Neural crest cell (in vitro differentiated cells): ENCODE measurements around the gene SEC14L5. TPM values are rescaled to one million over a fixed set of nuclear protein-coding genes. Genes with fewer than 3 reads are reported as not detected.

Experiments
- DNase-seq: peaks from one replicate; pipeline ENCODE4 v3.0.0; 2021; ENCODE audit warnings: low read depth, mixed read lengths, low spot score
- H3K27ac Mint-ChIP-seq: one replicate; pipeline ENCODE4 v1.8.0; 2021; ENCODE audit warnings: mild to moderate bottlenecking, mixed read lengths; ENCODE audit not compliant: unreplicated experiment
- H3K27me3 Mint-ChIP-seq: 2 replicates; pipeline ENCODE4 v1.8.0; 2021; ENCODE audit warnings: low read depth, mild to moderate bottlenecking, mixed read lengths
- H3K36me3 Mint-ChIP-seq: 2 replicates; pipeline ENCODE4 v1.8.0; 2021; ENCODE audit warnings: low read depth, mild to moderate bottlenecking, mixed read lengths
- H3K4me1 Mint-ChIP-seq: 2 replicates; pipeline ENCODE4 v1.8.0; 2021; ENCODE audit warnings: mixed read lengths
- H3K4me3 Mint-ChIP-seq: one replicate; pipeline ENCODE4 v1.8.0; 2021; ENCODE audit warnings: mild to moderate bottlenecking, mixed read lengths
- H3K9me3 Mint-ChIP-seq: 2 replicates; pipeline ENCODE4 v1.8.0; 2021; ENCODE audit warnings: mixed read lengths
- total RNA-seq: library from RNA; stranded (reverse); gene quantifications from 2 replicates; pipeline ENCODE4 v1.2.1, GENCODE V29; 2021
- TF ChIP-seq, protein P1 (sequence below): fragments of 200-600 bp; sonication (generic); conservative IDR thresholded peaks from 2 replicates; pipeline ENCODE4 v1.5.0; 2021; ENCODE audit warnings: antibody characterized with exemption, mild to moderate bottlenecking

Gene SEC14L5
- total RNA-seq, 1 donor from 2014 or later, result 0.68 TPM

- Mint-ChIP-seq H3K4me1 (peaks cover 28% of the 10 kb centered on the region), H3K4me3 (peak overlapping the region; percentile 79), H3K27ac (no peak overlapping the region), H3K27me3 (peaks cover 8% of the 10 kb centered on the region), H3K9me3 (no peaks in the 10 kb centered on the region), H3K36me3 (no peaks in the 10 kb centered on the region)
- TF ChIP-seq, protein P1, sequence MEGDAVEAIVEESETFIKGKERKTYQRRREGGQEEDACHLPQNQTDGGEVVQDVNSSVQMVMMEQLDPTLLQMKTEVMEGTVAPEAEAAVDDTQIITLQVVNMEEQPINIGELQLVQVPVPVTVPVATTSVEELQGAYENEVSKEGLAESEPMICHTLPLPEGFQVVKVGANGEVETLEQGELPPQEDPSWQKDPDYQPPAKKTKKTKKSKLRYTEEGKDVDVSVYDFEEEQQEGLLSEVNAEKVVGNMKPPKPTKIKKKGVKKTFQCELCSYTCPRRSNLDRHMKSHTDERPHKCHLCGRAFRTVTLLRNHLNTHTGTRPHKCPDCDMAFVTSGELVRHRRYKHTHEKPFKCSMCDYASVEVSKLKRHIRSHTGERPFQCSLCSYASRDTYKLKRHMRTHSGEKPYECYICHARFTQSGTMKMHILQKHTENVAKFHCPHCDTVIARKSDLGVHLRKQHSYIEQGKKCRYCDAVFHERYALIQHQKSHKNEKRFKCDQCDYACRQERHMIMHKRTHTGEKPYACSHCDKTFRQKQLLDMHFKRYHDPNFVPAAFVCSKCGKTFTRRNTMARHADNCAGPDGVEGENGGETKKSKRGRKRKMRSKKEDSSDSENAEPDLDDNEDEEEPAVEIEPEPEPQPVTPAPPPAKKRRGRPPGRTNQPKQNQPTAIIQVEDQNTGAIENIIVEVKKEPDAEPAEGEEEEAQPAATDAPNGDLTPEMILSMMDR, result no peak
- no peak for DNase-seq
Observed at GRCh38 chr16:5031601-5032000, 73.5 kb downstream of the SEC14L5 start.

DNA sequence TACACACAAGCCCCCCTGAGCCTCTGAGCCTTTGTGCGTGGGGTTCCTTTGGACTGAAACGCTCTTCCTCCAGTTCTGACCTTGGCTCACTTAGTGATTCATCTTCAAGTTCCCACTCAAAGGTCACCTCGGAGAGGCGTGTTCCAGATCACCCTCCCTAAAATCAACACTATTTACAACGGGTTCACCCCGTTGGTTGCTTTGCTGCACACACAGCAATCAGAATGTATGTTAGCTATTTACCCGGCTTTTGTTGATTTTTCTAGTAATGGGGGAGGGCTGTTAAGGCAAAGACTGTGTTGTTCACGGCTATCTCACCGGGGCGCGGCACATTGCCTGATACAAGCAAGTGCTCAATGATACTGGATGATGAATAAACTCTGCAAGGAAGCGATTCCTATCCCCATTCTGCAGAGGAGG, 74.6 kb downstream of the SEC14L5 start:
- peak overlapping the region; percentile 81 for H3K4me3 Mint-ChIP-seq
- H3K4me1 Mint-ChIP-seq, result peaks cover 28% of the 10 kb centered on the region
- TF ChIP-seq, protein P1, result no peak
- no peaks in the 10 kb centered on the region for H3K9me3 Mint-ChIP-seq
- no peaks in the 10 kb centered on the region for H3K36me3 Mint-ChIP-seq
- peak overlapping the region; percentile 19 for H3K27ac Mint-ChIP-seq
- no peak for DNase-seq
- peaks cover 8% of the 10 kb centered on the region for H3K27me3 Mint-ChIP-seq

DNA sequence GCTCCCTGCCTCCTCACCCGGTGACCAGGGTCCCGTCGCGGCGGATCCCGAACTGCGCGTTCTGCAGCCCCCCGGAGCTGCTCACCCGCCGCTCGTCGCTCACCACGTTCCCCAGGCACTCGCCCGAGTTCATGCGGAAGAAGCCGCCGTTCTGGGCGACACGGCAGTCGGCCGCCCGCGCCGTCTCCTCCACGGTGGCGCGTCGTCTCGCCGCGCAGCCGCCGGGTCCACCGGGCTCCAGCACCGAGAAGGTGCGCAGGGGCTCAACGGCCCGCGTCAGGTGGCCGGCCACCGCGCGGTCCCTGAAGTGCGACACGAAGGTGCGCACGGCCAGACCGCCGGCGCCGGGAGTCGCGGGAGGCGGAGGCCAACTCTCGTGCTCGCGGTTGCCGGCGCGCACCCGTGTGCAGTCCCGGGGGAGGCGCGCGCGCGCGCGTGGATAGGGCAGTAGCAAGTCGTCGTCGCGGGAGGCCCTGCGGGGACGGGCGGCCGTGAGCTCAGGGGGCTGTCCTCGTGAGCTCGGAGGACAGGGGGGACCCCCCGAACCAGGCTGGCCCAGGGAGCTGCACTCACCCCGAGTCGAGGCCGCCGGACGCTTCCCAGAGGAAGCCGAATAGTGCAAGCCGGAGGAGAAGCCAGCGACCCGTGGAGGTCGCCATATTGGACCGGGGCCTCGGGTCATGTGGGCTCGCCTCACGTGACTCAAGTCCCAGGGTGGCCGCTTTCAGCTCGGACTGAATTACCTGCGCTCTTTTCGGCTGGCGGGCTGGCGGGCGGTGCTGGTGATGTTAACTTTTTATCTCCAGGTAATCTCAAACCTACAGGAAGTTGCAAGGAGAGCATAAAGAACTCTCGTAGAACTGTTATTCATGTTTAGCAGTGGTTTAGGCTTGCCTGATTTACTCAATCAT, 75.4 kb downstream of the SEC14L5 start, which contains the start of gene NAGPA:
Gene NAGPA, minus strand, starts transcription at position 680 of the 911 bp plus-strand sequence. Its CDS starts 21 bp downstream, at position 659.
- Mint-ChIP-seq H3K27ac (peak within 1 kb of the TSS; percentile 93), H3K36me3 (no peaks in the 10 kb centered on the region), H3K4me3 (peak within 1 kb of the TSS; percentile 91), H3K9me3 (no peaks in the 10 kb centered on the region), H3K27me3 (peaks cover 10% of the 10 kb centered on the region), H3K4me1 (peaks cover 28% of the 10 kb centered on the region)
- TF ChIP-seq, protein P1, result no peak
- DNase-seq, result peak; percentile 76

DNA sequence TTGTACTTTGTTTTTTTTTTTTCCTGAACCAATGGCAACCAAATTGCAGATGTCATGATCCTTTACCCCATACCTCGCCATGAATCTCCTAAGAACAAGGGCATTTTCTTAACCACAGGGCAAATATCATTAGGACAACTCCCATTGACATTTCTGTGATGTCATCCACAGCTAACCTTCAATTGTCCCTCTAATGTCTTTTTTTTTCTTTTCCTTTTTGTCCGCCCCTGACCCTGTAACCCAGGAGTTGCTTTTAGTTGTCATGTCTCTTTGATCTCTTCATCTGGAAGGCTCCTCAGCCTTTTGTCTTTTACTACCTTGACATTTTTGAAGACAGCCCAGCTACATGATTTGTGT, 76.0 kb downstream of the SEC14L5 start:
- Mint-ChIP-seq H3K36me3 (no peaks in the 10 kb centered on the region), H3K27ac (peak overlapping the region; percentile 93), H3K4me1 (peaks cover 28% of the 10 kb centered on the region), H3K9me3 (no peaks in the 10 kb centered on the region), H3K27me3 (peaks cover 10% of the 10 kb centered on the region), H3K4me3 (peak overlapping the region; percentile 91)
- no peak for DNase-seq
- TF ChIP-seq, protein P1, result no peak

- TF ChIP-seq, protein P1, result no peak
- H3K4me1 Mint-ChIP-seq, result peaks cover 28% of the 10 kb centered on the region
- H3K27ac Mint-ChIP-seq, result no peak overlapping the region
- H3K9me3 Mint-ChIP-seq, result no peaks in the 10 kb centered on the region
- DNase-seq, result no peak
- no peaks in the 10 kb centered on the region for H3K36me3 Mint-ChIP-seq
- H3K27me3 Mint-ChIP-seq, result peaks cover 23% of the 10 kb centered on the region
- H3K4me3 Mint-ChIP-seq, result peak overlapping the region; percentile 36
Observed at GRCh38 chr16:5035909-5036227, 77.7 kb downstream of the SEC14L5 start.
